OCI-LY1 (cell line): ENCODE measurements around the gene BIN1.

Experiments used
- H2AFZ ChIP-seq: fragments of 200-600 bp; sonication (generic), shearing (Covaris generic); 2 replicates; pipeline ENCODE4 v1.6.0; 2014; ENCODE audit warnings: antibody characterized with exemption, mild to moderate bottlenecking, low read length
- H3F3A ChIP-seq: fragments of 200-600 bp; sonication (generic), shearing (Covaris generic); 2 replicates; pipeline ENCODE4 v1.6.0; 2014; ENCODE audit warnings: mild to moderate bottlenecking, antibody characterized with exemption, low read length, moderate library complexity; ENCODE audit not compliant: insufficient read depth
- H3K27ac ChIP-seq: fragments of 200-600 bp; sonication (generic); 2 replicates; pipeline ENCODE4 v1.5.1; 2014; ENCODE audit warnings: low read length, mixed run types, mild to moderate bottlenecking, low read depth; ENCODE audit not compliant: poor library complexity, severe bottlenecking
- H3K27me3 ChIP-seq: fragments of 200-600 bp; sonication (generic); 2 replicates; pipeline ENCODE4 v1.6.0; 2014; ENCODE audit warnings: antibody characterized with exemption, mild to moderate bottlenecking, low read length, moderate library complexity; ENCODE audit not compliant: insufficient read depth
- H3K36me3 ChIP-seq: fragments of 200-600 bp; sonication (generic); 2 replicates; pipeline ENCODE4 v1.6.1; 2014; ENCODE audit warnings: mild to moderate bottlenecking, antibody characterized with exemption, low read length, moderate library complexity, mixed read lengths; ENCODE audit not compliant: insufficient read depth
- H3K4me1 ChIP-seq: fragments of 200-600 bp; sonication (generic); 2 replicates; pipeline ENCODE4 v1.5.1; 2014; ENCODE audit warnings: mild to moderate bottlenecking, low read length, moderate library complexity; ENCODE audit not compliant: insufficient read depth, severe bottlenecking
- H3K4me2 ChIP-seq: fragments of 200-600 bp; sonication (generic), shearing (Covaris generic); 2 replicates; pipeline ENCODE4 v1.6.1; 2014; ENCODE audit warnings: low read length
- H3K4me3 ChIP-seq: fragments of 200-600 bp; sonication (generic); 2 replicates; pipeline ENCODE4 v1.5.1; 2014; ENCODE audit warnings: low read length, low read depth, mild to moderate bottlenecking, mixed read lengths; ENCODE audit not compliant: poor library complexity, severe bottlenecking
- H3K79me2 ChIP-seq: fragments of 200-600 bp; shearing (Covaris generic); 2 replicates; pipeline ENCODE4 v1.6.1; 2016; ENCODE audit warnings: mixed run types, low read length, mixed read lengths; ENCODE audit not compliant: insufficient read depth
- H3K9ac ChIP-seq: fragments of 200-600 bp; sonication (generic), shearing (Covaris generic); 2 replicates; pipeline ENCODE4 v1.6.1; 2014; ENCODE audit warnings: mild to moderate bottlenecking, low read length, mixed read lengths
- H3K9me2 ChIP-seq: fragments of 200-600 bp; sonication (generic), shearing (Covaris generic); 2 replicates; pipeline ENCODE4 v1.6.1; 2014; ENCODE audit warnings: low read depth, mild to moderate bottlenecking, low read length, mixed read lengths
- H3K9me3 ChIP-seq: fragments of 200-600 bp; shearing (Covaris generic); 2 replicates; pipeline ENCODE4 v1.6.1; 2014; ENCODE audit warnings: low read length, mixed read lengths
- H4K20me1 ChIP-seq: fragments of 200-600 bp; sonication (generic), shearing (Covaris generic); 2 replicates; pipeline ENCODE4 v1.6.0; 2016; ENCODE audit warnings: mild to moderate bottlenecking, low read length; ENCODE audit not compliant: insufficient read depth
- CTCF ChIP-seq: fragments of 200-600 bp; sonication (generic), shearing (Covaris generic); IDR thresholded peaks from 2 replicates; pipeline ENCODE4 v1.5.1; 2017; ENCODE audit warnings: mild to moderate bottlenecking, antibody characterized with exemption, low read length, moderate library complexity, mixed read lengths
- EZH2 ChIP-seq: fragments of 200-600 bp; sonication (generic), shearing (Covaris generic); IDR thresholded peaks from 2 replicates; pipeline ENCODE4 v1.8.0; 2017; ENCODE audit warnings: borderline replicate concordance, mixed run types, mild to moderate bottlenecking, antibody characterized with exemption, low read length, moderate library complexity, mixed read lengths

BIN1 gene

GRCh38 chr2:127106991-127107621 lies at the start of gene BIN1:
BIN1 (minus strand) TSS chr2:127107154; CDS start chr2:127106943, 211 bp downstream.
- Histone ChIP-seq H3K4me1 (no peaks in the 10 kb centered on the region), H3F3A (no peaks in the 10 kb centered on the region), H3K9ac (no peak within 1 kb of the TSS), H3K4me3 (peak within 1 kb of the TSS; percentile 47), H4K20me1 (no peaks in the 10 kb centered on the region), H3K9me3 (no peaks in the 10 kb centered on the region), H3K9me2 (no peaks in the 10 kb centered on the region), H3K36me3 (no peaks in the 10 kb centered on the region), H3K27me3 (no peaks in the 10 kb centered on the region; the same call in 1 of the 2 replicates), H2AFZ (no peak within 1 kb of the TSS), H3K27ac (no peak within 1 kb of the TSS), H3K79me2 (no peaks in the 10 kb centered on the region), H3K4me2 (peak within 1 kb of the TSS; percentile 40)
- no peak for TF ChIP-seq CTCF

GRCh38 chr2:127155947-127156346 lies 49.0 kb upstream of the BIN1 start:
- Histone ChIP-seq H3K27ac (no peak overlapping the region), H3K9me3 (peaks cover 3% of the 10 kb centered on the region; the same call in 1 of the 2 replicates), H3K36me3 (no peaks in the 10 kb centered on the region), H3K4me1 (no peaks in the 10 kb centered on the region), H3K9me2 (no peaks in the 10 kb centered on the region), H3F3A (no peaks in the 10 kb centered on the region), H4K20me1 (no peaks in the 10 kb centered on the region), H3K79me2 (no peaks in the 10 kb centered on the region), H3K4me2 (no peak overlapping the region), H2AFZ (no peak overlapping the region), H3K27me3 (no peaks in the 10 kb centered on the region; the same call in 1 of the 2 replicates), H3K4me3 (no peak overlapping the region), H3K9ac (no peak overlapping the region)
- no peak for TF ChIP-seq EZH2
- no peak for TF ChIP-seq CTCF

- H3K27me3 ChIP-seq, result no peaks in the 10 kb centered on the region; the same call in 1 of the 2 replicates
- H3K4me1 ChIP-seq, result no peaks in the 10 kb centered on the region
- TF ChIP-seq EZH2 (no peak), CTCF (no peak)
Observed at GRCh38 chr2:127155028-127155581, 48.2 kb upstream of the BIN1 start.

More at GRCh38 chr2:127155028-127155581, 48.2 kb upstream of the BIN1 start:
- Histone ChIP-seq H3K36me3 (no peaks in the 10 kb centered on the region), H3K27ac (no peak overlapping the region), H3K9ac (no peak overlapping the region), H3F3A (no peaks in the 10 kb centered on the region), H3K79me2 (no peaks in the 10 kb centered on the region), H4K20me1 (no peaks in the 10 kb centered on the region), H3K4me2 (no peak overlapping the region), H3K9me3 (peaks cover 4% of the 10 kb centered on the region; the same call in 1 of the 2 replicates), H3K4me3 (no peak overlapping the region), H2AFZ (no peak overlapping the region), H3K9me2 (no peaks in the 10 kb centered on the region)
